Mesodermal cell (in vitro differentiated cells): ENCODE data around the gene MOGAT2.
"Not testable (repeated sequence)": the region's sequence is repeated elsewhere in the genome, so short reads cannot be mapped to it uniquely, and the experiment has no call there.

Source experiments
- H3K27ac ChIP-seq: 2 replicates; pipeline ENCODE4 v1.7.0; 2013; ENCODE audit warnings: mild to moderate bottlenecking, low read depth, low read length, moderate library complexity; ENCODE audit not compliant: severe bottlenecking
- H3K36me3 ChIP-seq: 2 replicates; pipeline ENCODE4 v1.7.1; 2013; ENCODE audit warnings: mild to moderate bottlenecking, low read length, moderate library complexity; ENCODE audit not compliant: control insufficient read depth, insufficient read depth
- H3K4me1 ChIP-seq: one replicate; pipeline ENCODE4 v1.7.1; 2013; ENCODE audit warnings: mild to moderate bottlenecking, low read length; ENCODE audit not compliant: insufficient read depth, control insufficient read depth, poor library complexity, severe bottlenecking
- H3K4me3 ChIP-seq: 2 replicates; pipeline ENCODE4 v1.7.0; 2013; ENCODE audit warnings: low read length, control low read depth, mild to moderate bottlenecking; ENCODE audit not compliant: insufficient read depth, poor library complexity, severe bottlenecking; ENCODE audit errors: extremely low read depth
- H3K9me3 ChIP-seq: 2 replicates; pipeline ENCODE4 v1.7.1; 2013; ENCODE audit warnings: mild to moderate bottlenecking, low read length, moderate library complexity; ENCODE audit not compliant: control insufficient read depth
- WGBS, 2 experiments: methylation state at CpG; one replicate each; pipeline ENCODE4 v1.1.5; 2013; ENCODE audit warnings: missing lambda C conversion rate in 2 of 2; ENCODE audit not compliant: insufficient coverage in 2 of 2; 5-methylcytosine and 5-hydroxymethylcytosine counted together

The MOGAT2 gene

DNA sequence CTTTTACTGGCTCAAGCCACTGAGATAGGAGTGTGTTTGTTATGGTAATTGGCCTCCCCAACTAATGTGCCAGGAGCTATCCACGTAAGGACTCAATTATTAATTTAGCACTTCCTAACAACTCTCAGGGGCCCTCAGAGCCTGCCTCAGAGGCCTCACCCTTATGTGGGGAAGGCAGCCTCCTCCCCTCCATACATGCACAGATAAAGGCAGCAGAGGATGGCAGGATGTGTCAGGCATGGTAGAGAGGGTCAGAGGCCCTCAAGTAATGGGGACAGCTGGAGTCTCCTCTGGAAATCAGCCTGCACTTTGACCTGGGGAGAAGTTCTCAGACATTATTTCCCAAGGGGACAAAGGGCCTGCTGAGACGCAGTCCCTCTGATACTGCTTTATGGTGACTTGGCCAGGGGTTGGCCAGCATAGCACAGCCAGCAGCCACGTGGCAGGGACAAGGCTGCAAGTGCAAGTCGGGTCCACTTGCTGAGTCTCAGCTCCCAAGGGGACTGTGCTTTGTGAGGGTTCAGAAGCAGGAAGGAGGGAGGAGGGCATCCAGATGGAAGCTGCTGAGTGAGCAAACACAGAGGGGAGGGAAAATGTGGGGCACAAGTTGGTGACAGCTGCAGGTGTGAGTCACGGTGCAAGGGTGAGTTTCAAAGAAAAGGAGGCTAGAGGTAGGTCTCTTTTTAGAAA is 17.0 kb downstream of the MOGAT2 start:
- H3K27ac ChIP-seq = no peak overlapping the region
- H3K4me1 ChIP-seq = no peaks in the 10 kb centered on the region
- WGBS, 2 experiments = 91 to 93% methylated on average over 4 of the region's 5 CpGs
- no peak overlapping the region for H3K4me3 ChIP-seq
- H3K36me3 ChIP-seq = no peaks in the 10 kb centered on the region
- H3K9me3 ChIP-seq = peaks cover 2% of the 10 kb centered on the region

DNA sequence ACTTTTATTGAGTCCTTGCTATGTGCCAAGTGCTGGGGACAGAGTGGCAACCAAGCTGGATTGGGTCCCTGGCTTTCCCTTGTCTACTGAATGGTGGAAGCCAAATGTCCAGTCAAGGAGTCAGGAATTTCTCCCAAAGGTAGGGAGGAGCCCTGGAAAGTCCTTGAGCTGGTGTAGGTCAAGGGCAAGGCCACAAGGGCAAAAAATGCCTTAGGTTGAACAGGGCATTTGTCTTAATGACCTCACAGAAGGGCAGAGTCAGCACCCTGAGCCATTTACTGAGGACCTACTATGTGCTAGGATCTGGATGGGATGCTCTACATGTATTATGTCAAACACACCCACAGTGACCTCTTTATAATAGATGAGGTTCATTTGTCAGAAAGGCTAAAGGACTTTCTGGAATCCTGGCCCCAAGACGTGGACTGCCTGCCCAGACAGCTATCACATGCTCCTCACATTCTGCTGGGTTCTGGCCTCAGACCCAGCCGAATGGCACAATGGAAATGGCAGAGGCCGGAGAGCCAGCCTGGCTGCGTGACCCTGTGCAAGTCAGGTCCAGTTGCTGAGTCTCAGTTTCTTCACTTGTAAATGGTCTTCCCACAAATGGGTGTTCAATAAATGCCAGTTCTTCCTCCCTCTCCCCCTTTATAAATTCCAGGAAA is 17.7 kb downstream of the MOGAT2 start:
- H3K9me3 ChIP-seq = peaks cover 2% of the 10 kb centered on the region
- H3K27ac ChIP-seq = no peak overlapping the region
- no peaks in the 10 kb centered on the region for H3K4me1 ChIP-seq
- 96 to 100% methylated on average over 3 to 4 of the region's 4 CpGs for WGBS, 2 experiments
- no peak overlapping the region for H3K4me3 ChIP-seq
- H3K36me3 ChIP-seq = no peaks in the 10 kb centered on the region

DNA sequence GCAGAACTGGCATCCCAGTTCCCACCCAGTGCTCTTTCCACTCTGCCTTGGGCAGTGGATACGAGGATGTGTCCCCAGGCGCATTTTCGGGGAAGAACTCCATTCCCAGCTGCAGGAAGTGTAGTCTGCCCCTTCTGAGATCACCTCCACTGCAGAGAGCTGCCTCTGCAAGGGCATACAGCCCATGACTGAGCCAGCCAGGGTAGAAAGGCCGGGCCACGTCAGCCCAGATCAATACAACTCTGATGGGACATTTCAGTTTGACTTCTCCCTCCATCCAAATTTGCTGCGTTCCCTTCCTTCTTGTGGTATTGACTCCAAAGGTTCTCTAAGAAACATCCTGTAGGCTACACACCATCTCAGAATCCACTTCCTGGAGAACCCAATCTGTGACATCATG is 19.7 kb downstream of the MOGAT2 start:
- Histone ChIP-seq H3K4me3 (no peak overlapping the region), H3K27ac (no peak overlapping the region), H3K9me3 (peaks cover 2% of the 10 kb centered on the region), H3K36me3 (no peaks in the 10 kb centered on the region), H3K4me1 (no peaks in the 10 kb centered on the region)
- 92 to 93% methylated on average over 4 to 6 of the region's 6 CpGs for WGBS, 2 experiments

DNA sequence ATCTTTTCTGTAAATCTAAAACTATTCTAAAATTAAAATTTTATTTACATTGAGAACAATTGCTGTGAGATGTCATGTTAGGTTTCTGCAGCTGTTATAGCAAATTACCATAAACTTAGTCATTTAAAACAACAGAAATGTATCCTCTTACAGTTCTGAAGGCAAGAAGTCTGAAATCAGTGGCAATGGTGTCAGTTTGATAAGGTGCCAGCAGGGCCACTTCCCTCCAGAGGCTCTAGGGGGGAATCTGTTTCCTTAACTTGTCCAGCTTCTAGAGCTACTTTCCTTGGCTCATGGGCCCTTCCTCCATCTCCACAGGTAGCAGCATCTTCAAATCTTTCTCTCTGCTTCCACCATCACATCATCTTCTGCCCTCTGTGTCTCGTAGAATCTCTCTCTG is 23.0 kb downstream of the MOGAT2 start:
- Histone ChIP-seq H3K36me3 (no peaks in the 10 kb centered on the region), H3K27ac (no peak overlapping the region), H3K9me3 (peaks cover 2% of the 10 kb centered on the region), H3K4me1 (no peaks in the 10 kb centered on the region), H3K4me3 (no peak overlapping the region)
- 87 to 90% methylated on average over 1 of the region's 1 CpG for WGBS, 2 experiments

DNA sequence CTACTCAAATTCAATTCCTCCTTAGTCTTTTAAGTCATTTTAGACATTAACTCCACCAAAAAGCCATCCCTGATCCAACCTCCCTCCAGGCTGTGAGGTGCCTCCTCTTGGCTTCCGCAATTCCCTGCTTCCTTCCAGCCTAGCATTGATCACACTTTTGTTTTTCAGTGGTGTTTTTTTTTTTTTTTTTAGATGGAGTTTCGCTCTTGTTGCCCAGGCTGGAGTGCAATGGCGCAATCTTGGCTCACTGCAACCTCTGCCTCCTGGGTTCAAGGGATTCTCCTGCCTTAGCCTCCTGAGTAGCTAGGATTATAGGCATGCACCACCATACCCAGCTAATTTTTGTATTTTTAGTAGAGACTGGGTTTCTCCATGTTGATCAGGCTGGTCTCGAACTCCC is 25.5 kb downstream of the MOGAT2 start:
- 67 to 94% methylated on average over 1 to 2 of the region's 4 CpGs for WGBS, 2 experiments
- H3K36me3 ChIP-seq = not testable (repeated sequence)

DNA sequence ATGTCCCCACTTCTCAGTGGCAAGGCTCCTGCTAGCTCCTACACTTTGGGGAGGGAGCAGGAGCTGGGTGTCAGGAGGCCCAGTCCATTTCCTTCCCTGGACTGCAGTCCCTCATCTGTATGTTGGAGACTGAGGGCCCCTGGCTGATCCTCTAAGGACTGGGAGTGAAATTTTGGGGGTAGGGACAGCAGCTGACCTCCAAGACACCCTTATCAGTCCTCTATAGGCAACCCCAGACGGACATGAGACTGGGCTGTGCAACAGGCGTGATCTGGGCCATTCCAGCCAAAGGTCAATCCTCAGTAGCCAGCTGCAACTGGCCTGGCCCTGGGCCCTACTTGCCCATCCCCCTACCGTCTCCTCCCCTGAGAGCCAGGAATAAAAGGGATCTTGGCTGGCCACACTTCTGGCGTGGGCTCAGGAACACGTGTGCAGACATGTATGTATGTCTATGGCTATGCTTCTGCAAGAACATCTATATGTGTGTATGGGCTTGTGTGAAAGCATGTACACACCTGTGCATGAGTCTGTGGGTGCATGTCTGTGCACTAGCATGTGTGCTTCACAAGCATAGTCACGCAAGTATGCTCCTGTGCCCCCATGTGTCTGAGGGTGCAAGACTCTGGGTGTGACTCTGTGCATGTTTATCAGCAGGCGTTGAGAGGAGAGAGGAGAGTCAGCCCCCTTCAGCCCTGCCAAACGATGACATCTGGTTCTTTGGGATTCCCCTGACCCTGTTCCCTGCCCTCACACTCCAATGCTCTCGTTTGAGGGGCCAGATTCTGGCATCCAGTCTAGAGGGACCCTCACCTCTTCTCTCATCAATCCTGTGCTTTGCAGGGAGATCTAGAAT is 26.3 kb downstream of the MOGAT2 start:
- WGBS, 2 experiments = 73 to 80% methylated on average over 5 to 9 of the region's 9 CpGs
- peaks cover 2% of the 10 kb centered on the region for H3K9me3 ChIP-seq
- no peak overlapping the region for H3K27ac ChIP-seq
- no peaks in the 10 kb centered on the region for H3K4me1 ChIP-seq
- no peak overlapping the region for H3K4me3 ChIP-seq
- H3K36me3 ChIP-seq = no peaks in the 10 kb centered on the region

More for the DNA sequence above, 25.5 kb downstream of the MOGAT2 start:
- H3K9me3 ChIP-seq, H3K27ac ChIP-seq, H3K4me1 ChIP-seq, H3K4me3 ChIP-seq: not testable (repeated sequence)

DNA sequence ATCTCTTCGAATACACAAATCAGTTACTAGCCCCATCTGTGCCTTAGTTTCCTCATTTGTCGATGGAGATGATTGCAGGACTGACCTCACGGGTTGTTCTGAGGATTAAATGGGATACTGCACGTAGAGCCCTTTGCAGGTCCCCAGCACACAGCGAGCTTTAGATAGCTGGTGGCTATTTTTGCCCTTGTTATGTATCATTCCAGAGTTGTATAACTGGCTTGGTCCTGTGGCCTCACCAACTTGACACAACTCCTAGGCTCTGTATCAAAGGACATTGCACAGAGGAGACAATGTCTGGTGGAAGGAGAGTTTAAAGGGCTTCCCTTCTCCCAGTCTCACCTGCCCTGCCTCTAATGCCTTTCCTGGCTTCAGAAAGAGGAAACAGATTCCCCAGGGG is 28.2 kb downstream of the MOGAT2 start:
- Histone ChIP-seq H3K27ac (no peak overlapping the region), H3K4me3 (no peak overlapping the region), H3K4me1 (no peaks in the 10 kb centered on the region), H3K9me3 (no peaks in the 10 kb centered on the region), H3K36me3 (no peaks in the 10 kb centered on the region)
- 78 to 93% methylated on average over 4 to 5 of the region's 5 CpGs for WGBS, 2 experiments

DNA sequence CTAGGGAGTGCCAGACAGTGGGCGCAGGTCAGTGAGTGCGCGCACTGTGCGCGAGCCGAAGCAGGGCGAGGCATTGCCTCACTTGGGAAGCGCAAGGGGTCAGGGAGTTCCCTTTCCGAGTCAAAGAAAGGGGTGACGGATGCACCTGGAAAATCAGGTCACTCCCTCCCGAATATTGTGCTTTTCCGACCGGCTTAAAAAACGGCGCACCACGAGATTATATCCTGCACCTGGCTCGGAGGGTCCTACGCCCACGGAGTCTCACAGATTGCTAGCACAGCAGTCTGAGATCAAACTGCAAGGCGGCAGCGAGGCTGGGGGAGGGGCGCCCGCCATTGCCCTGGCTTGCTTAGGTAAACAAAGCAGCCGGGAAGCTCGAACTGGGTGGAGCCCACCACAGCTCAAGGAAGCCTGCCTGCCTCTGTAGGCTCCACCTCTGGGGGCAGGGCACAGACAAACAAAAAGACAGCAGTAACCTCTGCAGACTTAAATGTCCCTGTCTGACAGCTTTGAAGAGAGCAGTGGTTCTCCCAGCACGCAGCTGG is 31.2 kb downstream of the MOGAT2 start:
- H3K9me3 ChIP-seq, H3K27ac ChIP-seq, H3K36me3 ChIP-seq, H3K4me1 ChIP-seq, H3K4me3 ChIP-seq: not testable (repeated sequence)
- WGBS, 2 experiments = no CpG with 5 or more reads among the region's 26 CpGs

DNA sequence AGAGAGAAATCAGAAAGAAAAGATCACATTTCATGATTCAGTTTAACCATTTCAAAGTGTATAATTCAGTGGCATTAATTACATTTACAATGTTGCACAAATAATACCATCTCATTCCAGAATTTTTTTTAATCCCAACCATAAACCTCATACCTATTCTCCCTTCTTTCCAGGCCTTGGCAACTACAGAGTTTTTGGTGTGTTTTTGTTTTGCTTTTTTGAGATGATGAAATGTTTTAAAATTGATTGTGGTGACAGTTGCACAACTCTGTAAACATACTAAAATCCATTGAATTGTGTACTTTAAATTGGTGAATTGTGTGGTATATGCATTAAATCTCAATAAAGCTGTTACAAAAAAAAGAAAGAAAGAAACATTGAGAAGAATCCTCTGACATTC is 37.3 kb downstream of the MOGAT2 start:
- H3K4me3 ChIP-seq, H3K9me3 ChIP-seq, H3K27ac ChIP-seq, H3K4me1 ChIP-seq, H3K36me3 ChIP-seq: not testable (repeated sequence)

DNA sequence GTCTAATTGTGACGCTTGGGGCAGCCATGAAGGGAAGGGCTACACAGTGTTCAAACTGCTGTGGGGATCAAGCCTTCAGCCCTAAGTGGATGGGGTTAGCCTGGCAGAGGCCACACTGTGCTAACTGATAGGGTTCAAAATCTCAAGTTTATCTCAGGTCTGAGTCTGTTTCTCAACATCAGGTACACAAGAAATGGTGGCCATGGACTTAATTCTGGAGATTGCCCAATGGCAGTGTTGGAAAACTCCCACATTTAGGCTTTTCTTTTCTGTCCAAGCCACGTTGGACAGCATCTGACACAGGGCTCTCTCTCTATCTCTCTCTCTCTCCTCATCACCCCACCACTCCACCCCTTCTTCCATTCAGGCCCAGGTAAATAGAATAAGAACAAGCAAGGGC is 40.0 kb downstream of the MOGAT2 start:
- no peaks in the 10 kb centered on the region for H3K9me3 ChIP-seq
- no peaks in the 10 kb centered on the region for H3K36me3 ChIP-seq
- H3K27ac ChIP-seq = no peak overlapping the region
- peaks cover 3% of the 10 kb centered on the region for H3K4me1 ChIP-seq
- WGBS, 2 experiments = 90 to 97% methylated on average over 2 of the region's 2 CpGs
- no peak overlapping the region for H3K4me3 ChIP-seq
